AG09319 (cell line): ENCODE measurements around the gene ABHD16B.

Source experiments
- DNase-seq: peaks from one replicate; pipeline ENCODE4 v3.0.0-alpha.2; 2010; ENCODE audit warnings: low read depth; ENCODE audit errors: extremely low read depth
- CTCF ChIP-seq: IDR thresholded peaks from 2 replicates; pipeline ENCODE4 v1.5.1; 2011; ENCODE audit warnings: low read depth, mild to moderate bottlenecking, inconsistent platforms, low read length, moderate library complexity

The ABHD16B gene

DNA sequence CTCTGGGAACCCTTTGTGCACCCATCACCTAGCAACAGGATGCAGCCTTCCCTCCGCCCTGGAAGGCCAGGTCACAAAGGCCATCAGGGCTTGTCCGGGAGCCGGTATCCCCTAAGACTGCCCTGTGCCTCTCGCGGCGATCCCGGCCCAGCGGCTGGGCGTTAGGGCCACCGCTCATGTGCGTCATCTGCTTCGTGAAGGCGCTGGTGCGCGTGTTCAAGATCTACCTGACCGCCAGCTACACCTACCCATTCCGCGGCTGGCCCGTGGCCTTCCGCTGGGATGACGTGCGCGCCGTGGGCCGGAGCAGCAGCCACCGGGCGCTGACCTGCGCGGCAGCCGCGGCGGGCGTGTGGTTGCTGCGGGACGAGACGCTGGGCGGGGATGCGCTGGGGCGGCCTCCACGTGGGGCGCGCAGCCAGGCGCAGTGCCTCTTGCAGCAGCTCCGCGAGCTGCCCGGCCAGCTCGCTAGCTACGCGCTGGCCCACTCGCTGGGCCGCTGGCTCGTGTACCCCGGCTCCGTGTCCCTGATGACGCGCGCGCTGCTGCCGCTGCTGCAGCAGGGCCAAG is at the start of gene ABHD16B:
Gene ABHD16B, plus strand, starts transcription at position 134 of the 570 bp plus-strand sequence. Its CDS starts 43 bp downstream, at position 177.
- DNase-seq: no peak
- no peak for TF ChIP-seq CTCF

DNA sequence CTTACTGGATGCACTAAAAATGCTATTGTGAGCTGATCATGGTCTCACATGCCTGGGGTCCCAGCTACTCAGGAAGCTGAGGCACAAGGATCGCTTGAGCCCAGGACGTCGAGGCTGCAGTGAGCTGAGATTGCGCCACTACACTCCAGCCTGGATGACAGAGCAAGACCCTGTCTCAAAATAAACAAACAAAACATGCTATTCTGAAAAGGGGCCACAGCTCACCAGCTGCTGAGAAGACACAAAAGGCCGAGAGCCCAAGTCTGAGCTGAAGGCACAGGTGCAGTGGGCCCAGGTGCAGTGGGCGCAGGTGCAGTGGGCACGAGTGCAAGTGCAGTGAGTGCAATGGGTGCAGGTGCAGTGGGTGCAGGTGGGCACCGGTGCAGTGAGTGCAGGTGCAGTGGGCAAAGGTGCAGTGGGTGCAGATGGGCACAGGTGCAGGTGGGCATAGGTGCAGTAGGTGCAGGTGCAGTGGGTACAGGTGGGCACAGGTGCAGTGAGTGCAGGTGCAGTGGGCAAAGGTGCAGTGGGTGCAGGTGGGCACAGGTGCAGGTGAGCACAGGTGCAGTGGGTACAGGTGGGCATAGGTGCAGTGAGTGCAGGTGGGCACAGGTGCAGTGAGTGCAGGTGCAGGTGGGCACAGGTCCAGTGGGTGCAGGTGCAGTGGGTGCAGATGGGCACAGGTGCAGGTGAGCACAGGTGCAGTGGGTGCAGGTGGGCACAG is 46.2 kb upstream of the ABHD16B start:
- DNase-seq: no peak
- no peak for TF ChIP-seq CTCF

GRCh38 chr20:63815615-63816253 is 45.6 kb upstream of the ABHD16B start:
- no peak for TF ChIP-seq CTCF
- no peak for DNase-seq

- TF ChIP-seq CTCF: peak; percentile 36
- DNase-seq: no peak
Measured at GRCh38 chr20:63819224-63819921, 41.9 kb upstream of the ABHD16B start.

DNA sequence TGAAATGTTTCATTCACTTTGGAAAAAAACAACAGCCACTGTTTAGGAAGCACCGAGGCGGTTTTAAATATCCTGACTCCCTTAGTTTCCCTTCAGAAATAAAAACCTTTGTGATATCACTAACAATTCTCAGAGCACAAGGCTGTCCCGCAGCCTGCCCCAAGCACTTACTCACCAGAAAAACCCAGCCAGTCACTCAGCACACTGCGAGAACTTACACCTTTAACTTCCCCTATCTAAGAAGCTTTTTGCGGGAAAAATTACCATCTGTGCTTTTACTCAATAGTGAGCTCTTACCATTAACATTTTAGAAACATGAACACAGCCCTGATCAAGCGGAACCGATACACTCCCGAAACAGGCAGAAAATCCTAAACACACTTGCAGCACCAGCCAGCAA is 39.5 kb upstream of the ABHD16B start:
- no peak for DNase-seq
- TF ChIP-seq CTCF: no peak

DNA sequence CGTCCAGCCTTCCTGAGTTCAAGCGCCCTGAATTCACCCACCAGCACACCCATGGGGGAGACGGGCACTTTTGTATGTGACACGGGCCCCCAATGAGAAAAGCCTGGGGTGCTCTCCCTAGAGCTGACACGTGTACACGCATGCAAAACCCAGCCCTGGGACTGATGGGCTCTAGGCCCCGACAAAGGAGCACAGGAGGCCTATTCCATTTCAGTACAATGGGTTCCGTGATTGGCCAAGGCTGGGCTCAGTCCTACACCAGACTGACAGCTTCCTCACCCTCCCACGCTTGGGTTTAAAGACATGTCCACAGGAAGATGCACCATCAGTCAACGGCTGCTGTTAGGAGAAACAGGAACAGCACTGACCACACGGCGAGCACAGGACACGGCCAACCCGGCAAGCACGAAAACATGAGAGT is 39.0 kb upstream of the ABHD16B start:
- TF ChIP-seq CTCF: no peak
- no peak for DNase-seq
